ENCODE measurements around the gene NHEJ1.

Gene NHEJ1

GRCh38 chr2:219082332-219082958 is 78.2 kb downstream of the NHEJ1 start:
- no peak for DNase-seq

GRCh38 chr2:219081701-219082331 is 78.8 kb downstream of the NHEJ1 start:
- no peak for DNase-seq

GRCh38 chr2:219081096-219081495 is 79.5 kb downstream of the NHEJ1 start:
- DNase-seq = no peak

GRCh38 chr2:219079417-219079816 is 81.2 kb downstream of the NHEJ1 start:
- DNase-seq = no peak

- no peak for DNase-seq
Measured at GRCh38 chr2:219078951-219079350, 81.7 kb downstream of the NHEJ1 start.

- DNase-seq = no peak
Measured at GRCh38 chr2:219078126-219078525, 82.5 kb downstream of the NHEJ1 start.

GRCh38 chr2:219076253-219076652 is 84.4 kb downstream of the NHEJ1 start:
- no peak for DNase-seq

GRCh38 chr2:219073413-219074129 is 87.0 kb downstream of the NHEJ1 start:
- DNase-seq = peak; percentile 16

- no peak for DNase-seq
Measured at GRCh38 chr2:219072741-219073250, 87.8 kb downstream of the NHEJ1 start.

GRCh38 chr2:219071131-219071816 is 89.3 kb downstream of the NHEJ1 start:
- no peak for DNase-seq

- DNase-seq = no peak
Measured at GRCh38 chr2:219065484-219065883, 95.1 kb downstream of the NHEJ1 start.

GRCh38 chr2:219062081-219062480 is 98.5 kb downstream of the NHEJ1 start:
- DNase-seq = no peak

- DNase-seq = no peak
Measured at GRCh38 chr2:219060821-219061791, 99.5 kb downstream of the NHEJ1 start, which contains the start of gene IHH. TSS of gene IHH (minus strand) at chr2:219060921. CDS start at chr2:219060467, 454 bp downstream.

GRCh38 chr2:219059725-219060682 is 100.6 kb downstream of the NHEJ1 start:
- no peak for DNase-seq

- no peak for DNase-seq
Measured at GRCh38 chr2:219059375-219059724, 101.3 kb downstream of the NHEJ1 start.

- no peak for DNase-seq
Measured at GRCh38 chr2:219058541-219059374, 101.9 kb downstream of the NHEJ1 start.

GRCh38 chr2:219057709-219058540 is 102.7 kb downstream of the NHEJ1 start:
- DNase-seq = no peak

GRCh38 chr2:219056896-219057708 is 103.5 kb downstream of the NHEJ1 start:
- no peak for DNase-seq

Data from NCI-H446 treated with DMSO at 0.1 percent for 48 hours (cell line).